ENCODE results near the gene PLEKHA7.

- no peak for TF ChIP-seq CTCF (IDR thresholded peaks at IDR 0.05)
- no peak for TF ChIP-seq POLR2AphosphoS5 (IDR thresholded peaks at IDR 0.05)
Measured at GRCh38 chr11:16792426-16792825, 221.8 kb downstream of the PLEKHA7 start.

All from breast epithelium (tissue), 3 donors.